ENCODE data around the gene RNF19B. TPM values are rescaled to one million over a fixed set of nuclear protein-coding genes. Genes with fewer than 3 reads are reported as not detected.

Gene RNF19B
- total and polyA plus RNA-seq, 2 of the 8 experiments (the other 6 are each of a cell fraction or from before 2014, with no cell fraction given) = 9.2 to 11.2 TPM

- TF ChIP-seq CHD7 (IDR thresholded peaks at IDR 0.05; ENCODE audit: insufficient replicate concordance, low read length) = no peak
- TF ChIP-seq SP4 (IDR thresholded peaks at IDR 0.05; ENCODE audit: low read length) = no peak
- no peak for TF ChIP-seq HDAC6 (IDR thresholded peaks at IDR 0.05; ENCODE audit: low read depth, low read length)
- no peak for TF ChIP-seq JUND (IDR thresholded peaks at IDR 0.05; ENCODE audit: low read length)
- no peak for TF ChIP-seq TAF7 (optimal IDR thresholded peaks at IDR 0.05; ENCODE audit: borderline replicate concordance, low read depth, low read length)
- TF ChIP-seq HDAC2 (IDR thresholded peaks at IDR 0.05; ENCODE audit: borderline replicate concordance in 1 of 2, low read depth in 2 of 2, low read length in 2 of 2) = no peak
- TF ChIP-seq POU5F1 (IDR thresholded peaks at IDR 0.05; ENCODE audit: low read depth, low read length) = no peak
- TF ChIP-seq CHD1 (IDR thresholded peaks at IDR 0.05; ENCODE audit: low read depth, low read length) = no peak
- TF ChIP-seq BCL11A (IDR thresholded peaks at IDR 0.05; ENCODE audit: low read depth in 2 of 2, low read length in 2 of 2) = no peak
- no peak for TF ChIP-seq KDM5A (IDR thresholded peaks at IDR 0.05; ENCODE audit: low read length)
- TF ChIP-seq POLR2AphosphoS5 (IDR thresholded peaks at IDR 0.05; ENCODE audit: low read depth, low read length) = no peak
Measured at GRCh38 chr1:33010932-33011731, 46.5 kb upstream of the RNF19B start (continued).
